Measurements from ENCODE around the gene RELL2. TPM values are rescaled to one million over a fixed set of nuclear protein-coding genes. Genes with fewer than 3 reads are reported as not detected.

The RELL2 gene
- total RNA-seq, 1 donor from 2014 or later = 5.4 TPM

- no peak for DNase-seq (ENCODE audit: extremely low spot score, unreplicated experiment)
- H3K27ac Mint-ChIP-seq (ENCODE audit: unreplicated experiment) = no peak overlapping the region
- no peak for TF ChIP-seq CTCF (IDR thresholded peaks at IDR 0.05)
- H3K36me3 Mint-ChIP-seq (ENCODE audit: unreplicated experiment) = peaks cover 6% of the 10 kb centered on the region
- no peaks in the 10 kb centered on the region for H3K9me3 Mint-ChIP-seq (ENCODE audit: unreplicated experiment)
- H3K4me1 Mint-ChIP-seq (ENCODE audit: unreplicated experiment) = peaks cover 20% of the 10 kb centered on the region
- H3K4me3 Mint-ChIP-seq (ENCODE audit: unreplicated experiment) = no peak overlapping the region
- H3K27me3 Mint-ChIP-seq (ENCODE audit: unreplicated experiment) = no peaks in the 10 kb centered on the region
These were observed 3.2 kb downstream of the RELL2 start for GRCh38 chr5:141640051-141640415.

GRCh38 chr5:141640698-141641097 is 3.9 kb downstream of the RELL2 start:
- Mint-ChIP-seq H3K27me3 (ENCODE audit: unreplicated experiment) (no peaks in the 10 kb centered on the region), H3K36me3 (ENCODE audit: unreplicated experiment) (peaks cover 7% of the 10 kb centered on the region), H3K27ac (ENCODE audit: unreplicated experiment) (no peak overlapping the region), H3K9me3 (ENCODE audit: unreplicated experiment) (no peaks in the 10 kb centered on the region), H3K4me3 (ENCODE audit: unreplicated experiment) (no peak overlapping the region), H3K4me1 (ENCODE audit: unreplicated experiment) (peaks cover 14% of the 10 kb centered on the region)
- DNase-seq (ENCODE audit: extremely low spot score, unreplicated experiment) = no peak
- TF ChIP-seq CTCF (IDR thresholded peaks at IDR 0.05) = no peak

GRCh38 chr5:141641634-141642267 is 5.0 kb downstream of the RELL2 start:
- no peaks in the 10 kb centered on the region for H3K27me3 Mint-ChIP-seq (ENCODE audit: unreplicated experiment)
- no peak overlapping the region for H3K27ac Mint-ChIP-seq (ENCODE audit: unreplicated experiment)
- no peaks in the 10 kb centered on the region for H3K9me3 Mint-ChIP-seq (ENCODE audit: unreplicated experiment)
- TF ChIP-seq CTCF (IDR thresholded peaks at IDR 0.05) = peak; percentile 19
- DNase-seq (ENCODE audit: extremely low spot score, unreplicated experiment) = no peak
- peaks cover 7% of the 10 kb centered on the region for H3K36me3 Mint-ChIP-seq (ENCODE audit: unreplicated experiment)
- H3K4me3 Mint-ChIP-seq (ENCODE audit: unreplicated experiment) = no peak overlapping the region
- peaks cover 7% of the 10 kb centered on the region for H3K4me1 Mint-ChIP-seq (ENCODE audit: unreplicated experiment)

- Mint-ChIP-seq H3K4me1 (ENCODE audit: unreplicated experiment) (peaks cover 6% of the 10 kb centered on the region), H3K9me3 (ENCODE audit: unreplicated experiment) (no peaks in the 10 kb centered on the region), H3K27me3 (ENCODE audit: unreplicated experiment) (no peaks in the 10 kb centered on the region), H3K4me3 (ENCODE audit: unreplicated experiment) (no peak overlapping the region), H3K27ac (ENCODE audit: unreplicated experiment) (no peak overlapping the region), H3K36me3 (ENCODE audit: unreplicated experiment) (peaks cover 9% of the 10 kb centered on the region)
- TF ChIP-seq CTCF (IDR thresholded peaks at IDR 0.05) = no peak
- DNase-seq (ENCODE audit: extremely low spot score, unreplicated experiment) = no peak
These were observed 9.2 kb downstream of the RELL2 start for GRCh38 chr5:141646026-141646425.

- no peak for DNase-seq (ENCODE audit: extremely low spot score, unreplicated experiment)
- H3K27ac Mint-ChIP-seq (ENCODE audit: unreplicated experiment) = no peak overlapping the region
- H3K9me3 Mint-ChIP-seq (ENCODE audit: unreplicated experiment) = no peaks in the 10 kb centered on the region
- H3K4me3 Mint-ChIP-seq (ENCODE audit: unreplicated experiment) = no peak overlapping the region
- H3K27me3 Mint-ChIP-seq (ENCODE audit: unreplicated experiment) = no peaks in the 10 kb centered on the region
- H3K4me1 Mint-ChIP-seq (ENCODE audit: unreplicated experiment) = peaks cover 9% of the 10 kb centered on the region
- TF ChIP-seq CTCF (IDR thresholded peaks at IDR 0.05) = no peak
- H3K36me3 Mint-ChIP-seq (ENCODE audit: unreplicated experiment) = peaks cover 9% of the 10 kb centered on the region
These were observed 10.4 kb downstream of the RELL2 start for GRCh38 chr5:141647242-141647641.

Data from osteocyte (in vitro differentiated cells).